ENCODE data around the gene AFAP1.

The AFAP1 gene

DNA sequence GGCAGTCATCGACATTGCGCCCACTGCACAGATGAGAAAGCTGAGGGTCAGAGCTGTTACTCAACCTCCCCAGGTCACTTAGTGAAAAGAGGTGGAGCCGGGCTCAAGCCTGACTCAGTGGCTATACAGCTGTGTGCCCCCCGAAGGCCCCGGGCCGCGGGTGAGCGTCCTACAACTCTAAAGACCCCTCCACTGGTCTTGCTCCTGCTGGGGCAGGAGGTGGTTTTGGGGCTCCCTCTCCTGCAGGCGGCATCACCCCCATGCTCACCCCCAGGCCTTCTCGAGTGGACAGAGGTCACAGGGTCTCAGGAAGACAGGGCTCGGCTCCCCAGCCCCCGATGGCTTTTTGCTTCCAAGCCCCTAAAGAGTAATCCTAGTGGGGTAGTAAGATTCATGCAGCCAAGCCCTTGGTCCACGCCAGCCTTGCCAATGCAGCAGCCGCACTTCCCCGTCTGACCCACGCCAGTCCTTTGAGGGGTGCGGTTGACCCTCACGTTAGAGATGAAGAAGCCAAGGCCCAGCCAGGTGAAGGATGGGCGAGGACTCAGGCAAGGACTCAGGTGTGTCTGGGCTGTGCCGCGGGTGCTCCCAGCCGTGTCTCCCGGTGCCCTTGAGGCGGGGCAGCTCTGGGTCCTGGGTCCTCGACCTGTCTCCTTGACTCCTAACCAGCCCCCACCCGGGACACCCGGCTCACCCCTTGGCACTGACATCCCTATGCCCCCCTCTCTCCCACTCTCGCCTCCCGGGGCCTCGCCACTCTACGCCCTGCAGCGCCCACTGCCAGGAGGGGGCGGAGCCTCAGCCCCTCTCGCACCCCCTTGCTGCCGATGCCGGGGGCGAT lies 200.4 kb downstream of the AFAP1 start:
- DNase-seq (ENCODE audit: low read depth in 3 of 3) = no peak

- no peak for DNase-seq (ENCODE audit: low read depth in 3 of 3)
Observed at GRCh38 chr4:7738458-7739076, 201.1 kb downstream of the AFAP1 start.

DNA sequence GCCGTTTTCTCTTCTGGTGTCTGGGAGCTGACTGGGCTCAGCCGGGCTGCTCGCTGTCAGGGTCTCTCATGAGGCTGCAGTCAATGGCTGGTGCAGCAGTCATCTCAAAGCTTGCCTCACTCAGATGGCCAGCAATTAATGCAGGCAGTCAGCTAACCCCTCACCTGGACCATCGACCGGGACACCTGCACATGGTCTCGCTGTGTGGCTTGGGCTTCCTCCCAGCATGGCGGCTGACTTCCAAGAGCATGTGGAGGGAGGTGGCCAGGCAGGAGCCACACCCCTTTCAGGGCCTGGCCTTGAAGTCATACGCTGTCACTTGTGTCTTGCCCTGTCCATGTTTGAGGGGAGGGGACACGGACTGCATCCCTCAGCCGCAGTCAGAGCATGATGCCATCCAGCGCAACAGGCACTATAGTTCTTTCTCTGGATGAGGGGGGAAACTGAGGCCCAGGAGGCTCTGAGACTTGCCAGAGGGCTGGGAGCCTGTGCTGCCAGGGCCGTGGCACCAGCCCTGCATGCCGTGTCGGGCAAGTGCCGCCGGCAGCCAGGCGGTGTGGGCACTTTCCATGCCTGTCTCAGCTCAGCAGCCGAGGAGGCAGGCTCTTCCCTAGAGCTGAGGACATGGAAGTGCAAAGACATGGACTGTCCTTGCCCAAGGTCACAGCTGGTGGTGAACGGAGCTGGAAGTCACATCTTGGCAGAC lies 201.8 kb downstream of the AFAP1 start:
- DNase-seq (ENCODE audit: low read depth in 3 of 3) = no peak

DNA sequence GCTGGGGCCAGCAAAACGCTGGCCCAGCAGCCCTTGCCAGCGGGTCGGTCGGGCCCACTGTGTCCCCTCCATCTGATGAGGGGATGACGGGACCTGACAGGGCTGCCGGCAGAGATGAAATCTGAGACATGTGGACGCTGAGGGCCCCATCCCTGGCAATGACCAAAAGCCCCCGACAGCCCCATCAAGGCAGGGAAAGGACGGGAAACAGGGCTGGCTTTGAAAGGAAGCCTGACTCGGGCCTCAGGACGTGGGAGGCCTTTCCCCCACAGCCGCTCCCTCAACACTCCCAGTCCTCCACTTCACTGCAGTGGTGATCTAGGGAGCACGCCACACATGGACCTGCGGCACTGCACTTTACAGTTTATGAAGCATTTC lies 202.4 kb downstream of the AFAP1 start:
- no peak for DNase-seq (ENCODE audit: low read depth in 3 of 3)

DNA sequence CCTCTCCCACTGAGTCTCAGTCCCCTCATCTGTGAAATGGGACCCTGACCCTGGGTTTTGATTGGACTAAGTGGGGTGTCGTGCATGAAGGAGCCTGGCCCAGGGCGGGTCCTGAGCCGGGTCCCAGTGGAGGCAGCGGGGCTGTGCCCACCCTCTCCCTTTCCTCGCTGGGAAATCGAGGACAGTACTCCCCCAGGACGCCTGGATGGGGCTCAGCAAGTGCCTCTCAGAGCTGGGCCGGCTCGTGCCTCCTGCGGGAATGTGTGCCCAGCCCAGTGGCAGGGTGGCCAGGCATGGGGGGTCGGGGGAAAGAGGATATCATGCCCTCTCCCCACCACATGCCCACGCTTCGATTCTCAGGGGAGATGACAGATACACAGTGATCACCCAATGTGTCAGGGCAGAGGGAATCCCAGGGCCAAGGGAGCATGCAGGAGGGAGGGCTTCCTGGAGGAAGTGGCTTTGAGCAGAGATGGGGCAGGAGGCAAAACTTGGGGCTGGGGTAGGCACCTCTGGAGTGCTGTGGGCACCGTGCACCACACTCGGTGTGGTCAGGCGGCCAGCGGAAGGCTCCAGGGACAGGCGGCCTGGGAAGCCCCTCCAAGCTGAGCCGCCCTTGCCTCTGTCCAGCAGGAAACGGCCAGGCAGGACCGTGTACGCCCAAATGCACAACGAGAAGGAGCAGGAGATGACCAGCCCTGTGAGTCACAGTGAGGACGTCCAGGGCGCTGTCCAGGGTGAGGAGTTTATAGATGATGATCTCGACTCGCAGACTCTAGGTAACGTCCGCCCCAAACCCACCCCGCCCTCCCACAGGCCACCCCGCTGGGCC lies 203.0 kb downstream of the AFAP1 start:
- DNase-seq (ENCODE audit: low read depth in 3 of 3) = no peak

GRCh38 chr4:7735961-7736360 lies 203.7 kb downstream of the AFAP1 start:
- DNase-seq (ENCODE audit: low read depth in 3 of 3) = no peak

- DNase-seq (ENCODE audit: low read depth in 3 of 3) = no peak
Observed at GRCh38 chr4:7735395-7735794, 204.3 kb downstream of the AFAP1 start.

- DNase-seq (ENCODE audit: low read depth in 3 of 3) = no peak
Observed at GRCh38 chr4:7734651-7735260, 204.9 kb downstream of the AFAP1 start.

DNA sequence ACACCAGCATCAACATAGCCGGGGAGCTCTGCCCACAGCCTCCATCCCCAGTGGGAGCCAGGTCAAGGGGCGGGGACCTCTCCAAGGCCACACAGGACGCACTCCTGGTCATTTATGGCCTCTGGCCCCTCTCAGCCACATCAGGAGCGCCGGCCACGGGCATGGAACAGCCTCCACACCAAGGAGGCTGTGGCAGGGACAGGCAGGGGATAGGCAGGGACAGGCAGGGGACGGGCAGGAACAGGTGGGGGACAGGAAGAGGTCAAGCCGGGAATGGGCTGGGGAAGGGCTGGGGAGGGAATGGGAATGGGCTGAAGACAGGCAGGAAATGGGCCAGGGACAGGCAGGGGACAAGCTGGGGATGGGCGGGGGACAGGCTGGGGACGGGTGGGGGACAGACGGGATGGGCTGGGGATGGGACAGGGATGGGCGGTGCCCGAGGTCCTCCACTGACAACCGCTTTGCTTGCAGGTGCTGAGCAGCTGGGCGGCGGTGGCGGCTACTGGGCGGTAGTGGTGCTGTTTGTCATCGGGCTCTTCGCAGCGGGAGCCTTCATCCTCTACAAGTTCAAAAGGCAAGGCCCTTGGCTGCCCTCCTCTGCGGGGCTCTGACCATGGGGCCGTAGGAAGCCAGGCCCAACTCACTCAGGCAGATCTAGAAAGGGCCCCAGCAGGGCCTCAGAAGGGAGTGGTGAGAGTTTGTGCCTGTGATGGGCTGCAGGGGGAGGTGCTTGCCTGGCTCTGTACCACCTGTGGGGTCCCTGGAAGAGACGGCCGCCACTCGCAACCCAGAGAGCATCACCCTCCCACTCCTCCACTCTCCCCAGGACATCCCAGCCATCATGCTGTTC lies 205.6 kb downstream of the AFAP1 start:
- no peak for DNase-seq (ENCODE audit: low read depth in 3 of 3)

GRCh38 chr4:7733201-7733600 lies 206.5 kb downstream of the AFAP1 start:
- no peak for DNase-seq (ENCODE audit: low read depth in 3 of 3)

GRCh38 chr4:7732263-7732662 lies 207.4 kb downstream of the AFAP1 start:
- no peak for DNase-seq (ENCODE audit: low read depth in 3 of 3)

DNA sequence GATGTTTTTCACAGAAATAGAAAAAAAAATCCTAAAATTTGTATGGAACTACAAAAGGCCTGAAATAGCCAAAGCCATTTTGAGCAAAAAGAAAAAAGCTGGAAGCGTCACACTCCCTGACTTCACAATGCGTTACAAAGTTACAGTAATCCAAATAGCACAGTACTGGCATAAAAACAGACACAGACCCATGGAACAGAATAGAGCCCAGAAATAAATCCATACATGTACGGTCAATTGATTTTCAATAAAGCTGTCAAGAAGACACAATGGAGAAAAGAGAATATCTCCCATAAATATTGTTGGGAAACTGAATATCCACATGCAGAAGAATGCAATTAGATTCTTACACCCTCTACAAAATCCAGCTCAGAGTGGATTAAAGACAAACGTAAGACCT lies 208.2 kb downstream of the AFAP1 start:
- DNase-seq (ENCODE audit: low read depth in 3 of 3) = no peak

DNA sequence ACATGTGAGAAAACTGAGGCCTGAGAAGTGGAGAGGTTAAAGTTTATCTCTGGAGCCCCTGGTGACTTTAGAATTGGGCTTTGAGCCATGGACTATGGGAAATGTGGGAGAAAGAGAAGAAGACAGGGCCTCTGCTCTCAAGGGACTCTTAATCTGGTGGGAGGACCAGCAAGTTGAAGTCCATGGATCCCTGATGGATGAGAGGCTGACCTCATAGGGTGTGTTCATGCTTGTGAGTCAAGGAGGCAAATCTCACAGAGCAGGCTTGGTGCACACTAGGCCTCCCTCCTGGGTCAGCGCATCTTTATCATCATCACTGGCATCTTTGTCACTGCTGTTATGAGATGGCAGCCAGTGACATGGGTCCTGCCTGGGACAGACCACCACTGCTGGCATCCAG lies 211.9 kb downstream of the AFAP1 start:
- DNase-seq (ENCODE audit: low read depth in 3 of 3) = no peak

DNA sequence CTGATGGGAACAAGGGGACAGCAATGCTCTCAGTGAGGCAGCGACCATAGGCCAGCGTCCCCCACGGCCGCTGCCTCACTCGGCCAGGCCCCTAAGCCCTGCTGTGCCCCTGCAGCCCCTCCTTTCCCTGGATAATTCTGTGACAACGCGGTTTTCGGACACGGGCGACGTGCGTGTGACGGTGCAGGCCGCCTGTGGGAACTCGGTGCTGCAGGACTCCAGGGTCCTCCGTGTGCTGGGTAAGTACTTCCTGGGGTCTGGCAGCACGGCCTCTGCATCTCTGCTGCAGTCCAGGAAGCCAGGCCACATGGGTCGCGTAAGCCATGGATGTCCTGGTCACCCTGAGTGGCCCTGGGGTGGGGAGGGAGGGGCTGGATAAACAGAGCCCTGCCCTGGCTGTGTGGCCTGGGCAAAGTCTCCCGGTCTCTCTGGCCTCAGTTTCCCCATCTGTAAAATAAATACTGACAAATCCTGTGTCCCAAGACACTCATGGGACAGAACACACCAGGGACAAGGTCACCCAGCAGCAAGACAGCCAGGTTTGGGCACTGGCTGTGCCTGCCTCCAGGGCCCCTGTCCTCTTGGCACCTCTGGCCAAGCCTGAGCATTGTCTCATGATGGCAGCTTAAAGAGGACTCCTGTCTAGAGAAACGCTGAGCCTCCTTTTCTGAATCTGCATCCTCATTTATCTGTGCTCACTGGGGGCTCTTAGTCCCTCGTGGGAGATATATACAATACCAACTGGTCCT lies 212.8 kb downstream of the AFAP1 start:
- no peak for DNase-seq (ENCODE audit: low read depth in 3 of 3)

- DNase-seq (ENCODE audit: low read depth in 3 of 3) = no peak
Observed at GRCh38 chr4:7725951-7726350, 213.7 kb downstream of the AFAP1 start.

DNA sequence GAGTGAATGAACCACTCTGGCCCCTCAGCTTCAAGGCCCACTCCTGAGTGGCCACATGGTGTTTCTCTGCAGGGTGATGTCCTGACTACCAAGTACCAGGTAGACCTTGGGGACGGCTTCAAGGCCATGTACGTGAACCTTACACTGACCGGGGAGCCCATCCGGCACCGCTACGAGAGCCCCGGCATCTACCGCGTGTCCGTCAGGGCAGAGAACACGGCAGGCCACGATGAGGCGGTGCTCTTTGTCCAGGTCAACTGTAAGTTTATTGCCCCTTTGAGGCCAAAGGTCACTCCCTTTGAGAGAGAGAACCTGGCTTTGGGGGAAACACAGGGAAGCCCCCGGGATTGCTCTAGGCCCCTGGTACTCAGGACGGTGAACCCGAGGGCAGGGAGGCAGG lies 216.0 kb downstream of the AFAP1 start:
- no peak for DNase-seq (ENCODE audit: low read depth in 3 of 3)

DNA sequence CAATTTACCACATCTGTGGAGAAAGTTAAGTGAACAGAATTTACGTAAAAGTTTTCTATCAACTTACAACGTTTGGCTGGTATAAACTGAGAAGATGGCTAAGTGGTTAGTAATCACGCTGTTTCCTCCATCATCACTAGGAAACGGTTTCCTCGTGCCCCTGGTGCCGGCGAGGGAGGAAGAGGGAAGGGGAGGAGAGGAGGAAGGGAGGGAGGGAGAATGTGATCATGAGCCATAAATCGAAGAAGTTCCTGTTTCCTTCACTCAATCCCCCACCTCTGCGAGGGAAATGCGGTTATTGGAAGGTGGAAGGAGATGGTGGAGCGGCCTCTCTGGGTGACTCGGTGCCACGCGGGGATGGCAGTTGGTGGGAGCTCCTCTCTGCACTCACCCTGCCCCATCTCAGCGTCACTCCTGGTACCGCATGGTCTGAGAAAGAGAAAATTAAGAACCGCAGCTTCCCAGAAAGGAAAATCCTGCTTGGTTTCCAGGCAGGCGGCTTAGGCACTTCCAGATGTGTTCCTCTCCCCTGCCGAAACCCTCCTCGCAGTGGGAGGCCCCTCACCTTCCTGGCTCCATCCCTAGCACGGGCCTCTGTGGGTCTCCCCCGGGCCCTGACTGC lies 216.8 kb downstream of the AFAP1 start:
- no peak for DNase-seq (ENCODE audit: low read depth in 3 of 3)

- DNase-seq (ENCODE audit: low read depth in 3 of 3) = no peak
Observed at GRCh38 chr4:7721984-7722551, 217.6 kb downstream of the AFAP1 start.

Measured in stimulated activated CD4-positive, alpha-beta T cell treated with anti-CD3 and anti-CD28 coated beads, TNF-alpha, amount 100 ng/mL, for 48 hours (primary cell).